GM23338 (cell line): ENCODE results near the gene MEGF6. TPM values are rescaled to one million over a fixed set of nuclear protein-coding genes. Genes with fewer than 3 reads are reported as not detected.
A peak's percentile ranks its signal among the peaks of the same experiment; 100 is the strongest.

Experiments used
- ATAC-seq: fragments of 200-7000 bp; cut with Tn5 transposase; 3 replicates; pipeline ENCODE4 v1.9.1; 2020
- DNase-seq: peaks from one replicate; pipeline ENCODE4 v3.0.0-alpha.2; 2015; ENCODE audit warnings: low spot score
- H2AFZ ChIP-seq: fragments of 200-600 bp; sonication (generic); 2 replicates; pipeline ENCODE4 v1.8.0; 2016; ENCODE audit warnings: antibody characterized with exemption, mild to moderate bottlenecking, moderate library complexity
- H3F3A ChIP-seq: fragments of 200-600 bp; sonication (generic); replicated peaks from 2 replicates; pipeline ENCODE4 v1.8.0; 2017; ENCODE audit warnings: antibody characterized with exemption, mixed run types, low read depth
- H3K27ac ChIP-seq: fragments of 200-600 bp; sonication (generic); 2 replicates; pipeline ENCODE4 v1.6.1; 2016; ENCODE audit warnings: low read depth
- H3K27me3 ChIP-seq: fragments of 200-600 bp; sonication (generic); 2 replicates; pipeline ENCODE4 v1.8.0; 2016; ENCODE audit warnings: mild to moderate bottlenecking, mixed run types, moderate library complexity; ENCODE audit not compliant: insufficient read depth
- H3K36me3 ChIP-seq: fragments of 200-600 bp; sonication (generic); 2 replicates; pipeline ENCODE4 v1.8.0; 2016; ENCODE audit warnings: mild to moderate bottlenecking; ENCODE audit not compliant: insufficient read depth
- H3K4me1 ChIP-seq: fragments of 200-600 bp; sonication (generic); 2 replicates; pipeline ENCODE4 v1.8.0; 2016; ENCODE audit warnings: mild to moderate bottlenecking, moderate library complexity; ENCODE audit not compliant: insufficient read depth
- H3K4me2 ChIP-seq: fragments of 200-600 bp; sonication (generic); 2 replicates; pipeline ENCODE4 v1.7.1; 2017; ENCODE audit warnings: mixed run types
- H3K4me3 ChIP-seq: fragments of 200-600 bp; sonication (generic); 2 replicates; pipeline ENCODE4 v1.6.1; 2016; ENCODE audit warnings: mixed run types
- H3K79me2 ChIP-seq: fragments of 200-600 bp; sonication (generic); replicated peaks from 2 replicates; pipeline ENCODE4 v1.8.0; 2017; ENCODE audit warnings: mild to moderate bottlenecking; ENCODE audit not compliant: insufficient read depth
- H3K9me2 ChIP-seq: fragments of 200-600 bp; sonication (generic); 2 replicates; pipeline ENCODE4 v1.8.0; 2017; ENCODE audit not compliant: insufficient read depth
- H4K20me1 ChIP-seq: fragments of 200-600 bp; sonication (generic); replicated peaks from 2 replicates; pipeline ENCODE4 v1.8.0; 2017; ENCODE audit warnings: mild to moderate bottlenecking; ENCODE audit not compliant: insufficient read depth
- H3K27ac Mint-ChIP-seq: 2 replicates; pipeline ENCODE4 v1.8.0; 2020; ENCODE audit warnings: inconsistent platforms, mild to moderate bottlenecking, moderate library complexity, mixed read lengths
- H3K27me3 Mint-ChIP-seq: 3 replicates; pipeline ENCODE4 v1.8.0; 2022; ENCODE audit warnings: low read depth, mild to moderate bottlenecking, moderate library complexity, mixed read lengths, inconsistent platforms; ENCODE audit not compliant: insufficient read depth, poor library complexity
- H3K36me3 Mint-ChIP-seq: 3 replicates; pipeline ENCODE4 v1.8.0; 2021; ENCODE audit warnings: low read depth, mild to moderate bottlenecking, inconsistent platforms, moderate library complexity, mixed read lengths
- H3K4me1 Mint-ChIP-seq: 3 replicates; pipeline ENCODE4 v1.8.0; 2020; ENCODE audit warnings: mild to moderate bottlenecking, inconsistent platforms, mixed read lengths
- H3K4me3 Mint-ChIP-seq: 3 replicates; pipeline ENCODE4 v1.8.0; 2021; ENCODE audit warnings: moderate library complexity, mild to moderate bottlenecking, inconsistent platforms, mixed read lengths
- H3K9me3 Mint-ChIP-seq: 3 replicates; pipeline ENCODE4 v1.8.0; 2020; ENCODE audit warnings: moderate library complexity, mild to moderate bottlenecking, inconsistent platforms, mixed read lengths
- CREB1 ChIP-seq: fragments of 250-450 bp; sonication (Bioruptor Pico); IDR thresholded peaks from 2 replicates; pipeline ENCODE4 v1.5.0; 2020; ENCODE audit warnings: low read depth, mild to moderate bottlenecking, moderate library complexity
- POLR2AphosphoS5 ChIP-seq: IDR thresholded peaks from 2 replicates; pipeline ENCODE4 v1.6.1; 2016; ENCODE audit warnings: antibody characterized with exemption, low read depth
- polyA plus RNA-seq: library from polyadenylated mRNA; unstranded; fragments of >200 nt; fragmentation: Nextera tagmentation; extraction: Ambion mirVana; gene quantifications from 2 replicates; pipeline ENCODE4 v1.2.1, GENCODE V29; 2016
- total RNA-seq: library from RNA; depleted of rRNA; stranded (reverse); fragments of >200 nt; shearing (Covaris generic); gene quantifications from 2 replicates; pipeline ENCODE4 v1.2.3, GENCODE V29; 2014
- TF ChIP-seq, protein P1 (sequence below): fragments of 250-450 bp; sonication (Bioruptor Pico); IDR thresholded peaks from 2 replicates; pipeline ENCODE4 v1.5.0; 2020; ENCODE audit warnings: mild to moderate bottlenecking, moderate library complexity
- TF ChIP-seq, protein P2 (sequence below): IDR thresholded peaks from 2 replicates; pipeline ENCODE4 v1.6.1; 2016; ENCODE audit warnings: antibody characterized with exemption

MEGF6 gene
- total and polyA plus RNA-seq, 2 experiments from 2014 or later = 4.0 to 21.4 TPM

- TF ChIP-seq, protein P1, sequence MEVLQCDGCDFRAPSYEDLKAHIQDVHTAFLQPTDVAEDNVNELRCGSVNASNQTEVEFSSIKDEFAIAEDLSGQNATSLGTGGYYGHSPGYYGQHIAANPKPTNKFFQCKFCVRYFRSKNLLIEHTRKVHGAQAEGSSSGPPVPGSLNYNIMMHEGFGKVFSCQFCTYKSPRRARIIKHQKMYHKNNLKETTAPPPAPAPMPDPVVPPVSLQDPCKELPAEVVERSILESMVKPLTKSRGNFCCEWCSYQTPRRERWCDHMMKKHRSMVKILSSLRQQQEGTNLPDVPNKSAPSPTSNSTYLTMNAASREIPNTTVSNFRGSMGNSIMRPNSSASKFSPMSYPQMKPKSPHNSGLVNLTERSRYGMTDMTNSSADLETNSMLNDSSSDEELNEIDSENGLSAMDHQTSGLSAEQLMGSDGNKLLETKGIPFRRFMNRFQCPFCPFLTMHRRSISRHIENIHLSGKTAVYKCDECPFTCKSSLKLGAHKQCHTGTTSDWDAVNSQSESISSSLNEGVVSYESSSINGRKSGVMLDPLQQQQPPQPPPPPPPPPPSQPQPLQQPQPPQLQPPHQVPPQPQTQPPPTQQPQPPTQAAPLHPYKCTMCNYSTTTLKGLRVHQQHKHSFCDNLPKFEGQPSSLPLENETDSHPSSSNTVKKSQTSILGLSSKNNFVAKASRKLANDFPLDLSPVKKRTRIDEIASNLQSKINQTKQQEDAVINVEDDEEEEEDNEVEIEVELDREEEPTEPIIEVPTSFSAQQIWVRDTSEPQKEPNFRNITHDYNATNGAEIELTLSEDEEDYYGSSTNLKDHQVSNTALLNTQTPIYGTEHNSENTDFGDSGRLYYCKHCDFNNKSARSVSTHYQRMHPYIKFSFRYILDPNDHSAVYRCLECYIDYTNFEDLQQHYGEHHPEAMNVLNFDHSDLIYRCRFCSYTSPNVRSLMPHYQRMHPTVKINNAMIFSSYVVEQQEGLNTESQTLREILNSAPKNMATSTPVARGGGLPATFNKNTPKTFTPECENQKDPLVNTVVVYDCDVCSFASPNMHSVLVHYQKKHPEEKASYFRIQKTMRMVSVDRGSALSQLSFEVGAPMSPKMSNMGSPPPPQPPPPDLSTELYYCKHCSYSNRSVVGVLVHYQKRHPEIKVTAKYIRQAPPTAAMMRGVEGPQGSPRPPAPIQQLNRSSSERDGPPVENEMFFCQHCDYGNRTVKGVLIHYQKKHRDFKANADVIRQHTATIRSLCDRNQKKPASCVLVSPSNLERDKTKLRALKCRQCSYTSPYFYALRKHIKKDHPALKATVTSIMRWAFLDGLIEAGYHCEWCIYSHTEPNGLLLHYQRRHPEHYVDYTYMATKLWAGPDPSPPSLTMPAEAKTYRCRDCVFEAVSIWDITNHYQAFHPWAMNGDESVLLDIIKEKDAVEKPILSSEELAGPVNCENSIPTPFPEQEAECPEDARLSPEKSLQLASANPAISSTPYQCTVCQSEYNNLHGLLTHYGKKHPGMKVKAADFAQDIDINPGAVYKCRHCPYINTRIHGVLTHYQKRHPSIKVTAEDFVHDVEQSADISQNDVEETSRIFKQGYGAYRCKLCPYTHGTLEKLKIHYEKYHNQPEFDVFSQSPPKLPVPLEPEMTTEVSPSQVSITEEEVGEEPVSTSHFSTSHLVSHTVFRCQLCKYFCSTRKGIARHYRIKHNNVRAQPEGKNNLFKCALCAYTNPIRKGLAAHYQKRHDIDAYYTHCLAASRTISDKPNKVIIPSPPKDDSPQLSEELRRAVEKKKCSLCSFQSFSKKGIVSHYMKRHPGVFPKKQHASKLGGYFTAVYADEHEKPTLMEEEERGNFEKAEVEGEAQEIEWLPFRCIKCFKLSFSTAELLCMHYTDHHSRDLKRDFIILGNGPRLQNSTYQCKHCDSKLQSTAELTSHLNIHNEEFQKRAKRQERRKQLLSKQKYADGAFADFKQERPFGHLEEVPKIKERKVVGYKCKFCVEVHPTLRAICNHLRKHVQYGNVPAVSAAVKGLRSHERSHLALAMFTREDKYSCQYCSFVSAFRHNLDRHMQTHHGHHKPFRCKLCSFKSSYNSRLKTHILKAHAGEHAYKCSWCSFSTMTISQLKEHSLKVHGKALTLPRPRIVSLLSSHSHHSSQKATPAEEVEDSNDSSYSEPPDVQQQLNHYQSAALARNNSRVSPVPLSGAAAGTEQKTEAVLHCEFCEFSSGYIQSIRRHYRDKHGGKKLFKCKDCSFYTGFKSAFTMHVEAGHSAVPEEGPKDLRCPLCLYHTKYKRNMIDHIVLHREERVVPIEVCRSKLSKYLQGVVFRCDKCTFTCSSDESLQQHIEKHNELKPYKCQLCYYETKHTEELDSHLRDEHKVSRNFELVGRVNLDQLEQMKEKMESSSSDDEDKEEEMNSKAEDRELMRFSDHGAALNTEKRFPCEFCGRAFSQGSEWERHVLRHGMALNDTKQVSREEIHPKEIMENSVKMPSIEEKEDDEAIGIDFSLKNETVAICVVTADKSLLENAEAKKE (CRISPR knock-in tag) = no peak
- TF ChIP-seq, protein P2, sequence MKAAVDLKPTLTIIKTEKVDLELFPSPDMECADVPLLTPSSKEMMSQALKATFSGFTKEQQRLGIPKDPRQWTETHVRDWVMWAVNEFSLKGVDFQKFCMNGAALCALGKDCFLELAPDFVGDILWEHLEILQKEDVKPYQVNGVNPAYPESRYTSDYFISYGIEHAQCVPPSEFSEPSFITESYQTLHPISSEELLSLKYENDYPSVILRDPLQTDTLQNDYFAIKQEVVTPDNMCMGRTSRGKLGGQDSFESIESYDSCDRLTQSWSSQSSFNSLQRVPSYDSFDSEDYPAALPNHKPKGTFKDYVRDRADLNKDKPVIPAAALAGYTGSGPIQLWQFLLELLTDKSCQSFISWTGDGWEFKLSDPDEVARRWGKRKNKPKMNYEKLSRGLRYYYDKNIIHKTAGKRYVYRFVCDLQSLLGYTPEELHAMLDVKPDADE = no peak
- TF ChIP-seq POLR2AphosphoS5 = no peak
Measured at GRCh38 chr1:3531928-3532327, 79.4 kb downstream of the MEGF6 start (continued).

DNA sequence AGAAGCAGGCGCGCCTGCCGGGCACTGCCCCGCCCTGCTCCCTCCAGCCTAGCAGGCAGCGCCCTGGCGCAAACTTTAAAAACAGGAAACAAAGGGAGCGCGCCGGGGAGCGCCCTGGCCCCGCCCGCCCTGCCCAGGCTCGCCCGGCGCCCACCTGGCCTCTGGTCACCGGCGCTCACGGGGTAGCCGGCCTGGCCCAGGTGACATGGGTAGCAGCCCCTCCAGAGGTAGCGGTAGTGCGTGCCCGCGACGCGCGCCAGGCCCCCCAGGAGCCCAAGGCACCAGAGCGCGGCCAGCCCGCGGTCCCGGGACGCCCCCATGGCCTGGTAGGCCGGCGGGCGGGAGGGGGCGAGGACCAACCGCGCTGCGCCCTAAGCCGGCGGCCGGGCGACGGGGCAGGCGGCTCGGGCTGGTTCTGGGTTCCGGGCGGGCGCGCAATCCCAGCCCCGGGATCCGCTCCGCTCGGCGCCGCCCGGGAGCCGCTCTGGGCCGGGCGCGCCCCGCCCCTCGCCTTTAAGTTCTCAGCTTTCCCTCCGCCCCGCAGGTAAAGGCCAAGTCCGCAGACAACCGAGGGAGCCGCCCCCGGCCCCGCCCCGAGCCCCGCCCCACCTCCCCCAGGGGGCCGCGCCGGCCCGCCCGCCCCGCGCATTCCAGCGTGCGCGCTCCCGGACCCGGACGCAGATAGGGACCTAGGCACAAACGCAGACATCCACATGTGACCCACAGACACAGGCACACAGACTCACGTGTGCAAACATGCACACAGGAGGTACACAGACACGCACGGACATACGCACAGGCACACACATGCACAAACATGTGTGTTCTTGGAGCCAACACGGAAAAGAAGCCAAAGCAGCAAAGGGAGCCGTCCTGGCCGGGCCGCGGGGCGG lies 80.1 kb downstream of the MEGF6 start:
- Histone ChIP-seq H3K4me2 (peak overlapping the region; percentile 87), H3K9me2 (no peaks in the 10 kb centered on the region), H4K20me1 (peaks cover 6% of the 10 kb centered on the region; the same call in 1 of the 2 replicates), H3K27me3 (peaks cover 16% of the 10 kb centered on the region; the same call in 1 of the 2 replicates), H3K27ac (no peak overlapping the region), H3K79me2 (no peaks in the 10 kb centered on the region), H3K4me1 (no peaks in the 10 kb centered on the region; the same call in 1 of the 2 replicates), H3F3A (no peaks in the 10 kb centered on the region), H3K36me3 (no peaks in the 10 kb centered on the region), H3K4me3 (peak overlapping the region; percentile 62), H2AFZ (no peak overlapping the region)
- Mint-ChIP-seq H3K36me3 (no peaks in the 10 kb centered on the region), H3K27me3 (peaks cover 19% of the 10 kb centered on the region), H3K27ac (no peak overlapping the region), H3K4me3 (peak overlapping the region; percentile 75), H3K9me3 (no peaks in the 10 kb centered on the region), H3K4me1 (peaks cover 4% of the 10 kb centered on the region)
- DNase-seq (peak; percentile 94), ATAC-seq (peak; percentile 79)
- TF ChIP-seq CREB1 (CRISPR knock-in tag) = no peak
- peak; percentile 56; the same call in 1 of the 2 replicates for TF ChIP-seq POLR2AphosphoS5
